Activated naive CD8-positive, alpha-beta T cell treated with anti-CD3 and anti-CD28 coated beads for 36 hours (primary cell): ENCODE measurements around the gene MAST3. TPM values are rescaled to one million over a fixed set of nuclear protein-coding genes. Genes with fewer than 3 reads are reported as not detected.
"Not testable (repeated sequence)": the region's sequence is repeated elsewhere in the genome, so short reads cannot be mapped to it uniquely, and the experiment has no call there.

Experiments used
- DNase-seq: peaks from one replicate; pipeline ENCODE4 v3.0.0; 2021
- H3K27ac Mint-ChIP-seq: one replicate; pipeline ENCODE4 v1.8.0; 2022; ENCODE audit warnings: mild to moderate bottlenecking, moderate library complexity, mixed read lengths
- H3K27me3 Mint-ChIP-seq: one replicate; pipeline ENCODE4 v1.8.0; 2022; ENCODE audit warnings: mild to moderate bottlenecking, mixed read lengths
- H3K36me3 Mint-ChIP-seq: one replicate; pipeline ENCODE4 v1.8.0; 2021; ENCODE audit warnings: mild to moderate bottlenecking, mixed read lengths
- H3K4me1 Mint-ChIP-seq: one replicate; pipeline ENCODE4 v1.8.0; 2021; ENCODE audit warnings: mixed read lengths
- H3K4me3 Mint-ChIP-seq: one replicate; pipeline ENCODE4 v1.8.0; 2022; ENCODE audit warnings: mild to moderate bottlenecking, moderate library complexity, mixed read lengths
- H3K9me3 Mint-ChIP-seq: one replicate; pipeline ENCODE4 v1.8.0; 2022; ENCODE audit warnings: mixed read lengths
- total RNA-seq, 2 experiments: library from RNA; stranded (reverse); gene quantifications; one replicate each; pipeline ENCODE4 v1.2.3, GENCODE V29; 2021

Gene MAST3
- total RNA-seq, 2 experiments from 2014 or later, result 11.8 to 14.4 TPM

- DNase-seq, result no peak
- Mint-ChIP-seq H3K36me3 (peaks cover 7% of the 10 kb centered on the region), H3K27ac (peak overlapping the region; percentile 76), H3K4me3 (peak overlapping the region; percentile 85), H3K4me1 (peaks cover 23% of the 10 kb centered on the region), H3K27me3 (no peaks in the 10 kb centered on the region), H3K9me3 (no peaks in the 10 kb centered on the region)
Observed at GRCh38 chr19:18097993-18098890, 664 bp downstream of the MAST3 start.

DNA sequence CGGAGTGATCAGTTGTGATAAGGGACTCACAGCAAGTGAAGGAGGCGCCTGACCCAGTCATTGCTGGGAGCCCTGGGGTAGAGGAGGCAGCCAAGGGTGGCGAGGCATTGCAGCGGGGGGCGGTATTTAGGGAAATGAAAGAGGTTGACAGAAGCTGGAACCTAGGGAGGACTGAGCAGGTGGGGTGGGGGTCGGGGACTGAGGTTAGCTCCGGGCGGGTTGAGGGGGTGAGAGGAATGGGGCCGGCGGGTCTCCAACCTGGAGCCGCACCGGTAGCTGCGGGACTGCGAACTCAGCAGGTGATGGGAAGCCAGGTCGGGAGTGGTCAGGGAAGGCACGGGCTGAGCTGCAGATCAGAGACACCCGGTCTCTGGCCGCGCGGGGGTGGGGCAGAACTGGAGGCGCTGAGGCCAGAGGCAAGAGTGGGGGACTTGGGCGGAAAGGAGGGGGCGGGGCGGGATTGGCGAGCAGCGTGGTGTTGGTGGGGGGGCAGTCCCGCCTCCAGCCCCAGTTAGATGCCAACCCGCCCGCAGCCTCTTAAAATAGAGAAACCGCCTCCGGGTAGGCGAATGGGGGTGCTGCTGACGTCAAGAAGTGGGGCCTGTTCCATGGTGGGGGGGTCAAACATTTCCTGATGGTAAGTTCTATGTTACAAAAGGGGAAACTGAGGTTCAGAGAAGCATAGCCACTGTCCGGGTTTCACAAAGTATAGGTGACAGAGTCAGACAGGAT lies 1.5 kb downstream of the MAST3 start:
- H3K27ac Mint-ChIP-seq, result peak overlapping the region; percentile 76
- peaks cover 9% of the 10 kb centered on the region for H3K36me3 Mint-ChIP-seq
- peak; percentile 48 for DNase-seq
- no peaks in the 10 kb centered on the region for H3K9me3 Mint-ChIP-seq
- H3K4me1 Mint-ChIP-seq, result peaks cover 24% of the 10 kb centered on the region
- peak overlapping the region; percentile 85 for H3K4me3 Mint-ChIP-seq
- no peaks in the 10 kb centered on the region for H3K27me3 Mint-ChIP-seq

GRCh38 chr19:18099623-18099995 lies 2.0 kb downstream of the MAST3 start:
- peaks cover 28% of the 10 kb centered on the region for H3K4me1 Mint-ChIP-seq
- H3K4me3 Mint-ChIP-seq, result peak overlapping the region; percentile 85
- peaks cover 9% of the 10 kb centered on the region for H3K36me3 Mint-ChIP-seq
- H3K27ac Mint-ChIP-seq, result peak overlapping the region; percentile 37
- H3K9me3 Mint-ChIP-seq, result no peaks in the 10 kb centered on the region
- no peaks in the 10 kb centered on the region for H3K27me3 Mint-ChIP-seq
- no peak for DNase-seq

- H3K36me3 Mint-ChIP-seq, result peaks cover 9% of the 10 kb centered on the region
- DNase-seq, result no peak
- H3K27me3 Mint-ChIP-seq, result no peaks in the 10 kb centered on the region
- no peak overlapping the region for H3K27ac Mint-ChIP-seq
- H3K4me1 Mint-ChIP-seq, result peaks cover 30% of the 10 kb centered on the region
- no peak overlapping the region for H3K4me3 Mint-ChIP-seq
- no peaks in the 10 kb centered on the region for H3K9me3 Mint-ChIP-seq
Observed at GRCh38 chr19:18100710-18101109, 3.1 kb downstream of the MAST3 start.

- Mint-ChIP-seq H3K4me3 (no peak overlapping the region), H3K9me3 (no peaks in the 10 kb centered on the region), H3K4me1 (peaks cover 29% of the 10 kb centered on the region), H3K36me3 (peaks cover 9% of the 10 kb centered on the region), H3K27me3 (no peaks in the 10 kb centered on the region), H3K27ac (no peak overlapping the region)
- no peak for DNase-seq
Observed at GRCh38 chr19:18101268-18101667, 3.7 kb downstream of the MAST3 start.

- no peak overlapping the region for H3K4me3 Mint-ChIP-seq
- H3K36me3 Mint-ChIP-seq, result peaks cover 9% of the 10 kb centered on the region
- H3K27me3 Mint-ChIP-seq, result no peaks in the 10 kb centered on the region
- peaks cover 26% of the 10 kb centered on the region for H3K4me1 Mint-ChIP-seq
- no peaks in the 10 kb centered on the region for H3K9me3 Mint-ChIP-seq
- no peak overlapping the region for H3K27ac Mint-ChIP-seq
- no peak for DNase-seq
Observed at GRCh38 chr19:18102916-18103542, 5.5 kb downstream of the MAST3 start.

DNA sequence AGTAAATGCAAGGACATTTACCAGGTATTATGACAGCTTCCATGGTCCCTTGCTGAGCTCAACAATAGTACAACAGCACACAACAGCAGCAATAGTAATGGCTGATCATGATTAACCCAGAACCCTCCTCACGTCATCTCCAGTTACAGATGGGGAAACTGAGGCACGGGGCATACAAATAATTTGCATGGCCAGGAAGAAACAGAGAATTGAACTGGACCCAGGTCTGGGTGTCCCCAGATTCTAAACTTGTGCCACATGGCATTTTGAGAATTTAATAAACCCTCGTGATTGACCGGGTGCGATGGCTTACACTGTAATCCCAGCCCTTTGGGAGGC lies 7.2 kb downstream of the MAST3 start:
- peak overlapping the region; percentile 74 for H3K4me3 Mint-ChIP-seq
- peaks cover 7% of the 10 kb centered on the region for H3K36me3 Mint-ChIP-seq
- no peaks in the 10 kb centered on the region for H3K9me3 Mint-ChIP-seq
- no peak for DNase-seq
- H3K27ac Mint-ChIP-seq, result peak overlapping the region; percentile 42
- no peaks in the 10 kb centered on the region for H3K27me3 Mint-ChIP-seq
- H3K4me1 Mint-ChIP-seq, result peaks cover 18% of the 10 kb centered on the region

DNA sequence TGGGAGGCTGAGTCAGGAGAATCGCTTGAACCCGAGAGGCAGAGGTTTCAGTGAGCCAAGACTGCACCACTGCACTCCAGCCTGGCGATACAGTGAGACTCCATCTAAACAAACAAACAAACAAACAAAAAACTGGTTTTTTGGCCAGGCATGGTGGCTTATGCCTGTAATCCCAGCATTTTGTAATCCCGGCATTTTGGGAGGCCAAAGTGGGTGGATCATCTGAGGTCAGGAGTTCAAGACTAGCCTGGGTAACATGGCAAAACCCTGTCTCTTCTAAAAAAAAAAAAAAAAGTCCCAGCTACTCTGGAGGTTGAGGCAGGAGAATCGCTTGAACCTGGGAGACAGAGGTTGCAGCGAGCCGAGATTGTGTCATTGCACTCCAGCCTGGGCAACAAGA lies 7.7 kb downstream of the MAST3 start:
- not testable (repeated sequence) for H3K9me3 Mint-ChIP-seq, H3K27me3 Mint-ChIP-seq, H3K27ac Mint-ChIP-seq, H3K36me3 Mint-ChIP-seq, DNase-seq, H3K4me3 Mint-ChIP-seq
- H3K4me1 Mint-ChIP-seq, result peaks cover 16% of the 10 kb centered on the region

DNA sequence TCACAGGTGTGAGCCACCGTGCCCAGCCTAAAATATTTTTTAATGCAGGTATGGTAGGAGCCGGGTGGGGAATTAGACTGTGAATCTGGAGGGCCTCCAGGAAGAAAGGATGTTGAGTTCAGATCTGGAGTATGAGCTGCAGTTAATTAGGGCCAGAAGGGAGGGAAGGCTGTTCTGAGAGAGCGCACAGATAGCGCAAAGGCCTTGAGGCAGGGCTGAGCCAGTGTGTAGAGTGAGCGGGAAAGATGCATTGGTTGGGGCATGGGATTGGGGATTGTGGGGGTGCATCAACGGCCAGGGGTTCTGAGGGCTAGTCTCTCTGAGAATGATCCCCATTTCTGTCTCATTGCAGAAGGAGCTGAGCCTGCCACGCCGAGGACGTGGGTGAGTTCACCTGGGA lies 9.7 kb downstream of the MAST3 start:
- Mint-ChIP-seq H3K4me3 (no peak overlapping the region), H3K9me3 (no peaks in the 10 kb centered on the region), H3K36me3 (peaks cover 5% of the 10 kb centered on the region)

GRCh38 chr19:18108897-18109296 lies 11.3 kb downstream of the MAST3 start:
- Mint-ChIP-seq H3K4me1 (peaks cover 17% of the 10 kb centered on the region), H3K4me3 (peak overlapping the region; percentile 67), H3K9me3 (no peaks in the 10 kb centered on the region), H3K27ac (peak overlapping the region; percentile 5), H3K27me3 (no peaks in the 10 kb centered on the region), H3K36me3 (peaks cover 1% of the 10 kb centered on the region)
- no peak for DNase-seq

More for the DNA sequence above, 9.7 kb downstream of the MAST3 start:
- H3K27ac Mint-ChIP-seq, result no peak overlapping the region
- DNase-seq, result no peak
- H3K4me1 Mint-ChIP-seq, result peaks cover 16% of the 10 kb centered on the region
- H3K27me3 Mint-ChIP-seq, result no peaks in the 10 kb centered on the region

DNA sequence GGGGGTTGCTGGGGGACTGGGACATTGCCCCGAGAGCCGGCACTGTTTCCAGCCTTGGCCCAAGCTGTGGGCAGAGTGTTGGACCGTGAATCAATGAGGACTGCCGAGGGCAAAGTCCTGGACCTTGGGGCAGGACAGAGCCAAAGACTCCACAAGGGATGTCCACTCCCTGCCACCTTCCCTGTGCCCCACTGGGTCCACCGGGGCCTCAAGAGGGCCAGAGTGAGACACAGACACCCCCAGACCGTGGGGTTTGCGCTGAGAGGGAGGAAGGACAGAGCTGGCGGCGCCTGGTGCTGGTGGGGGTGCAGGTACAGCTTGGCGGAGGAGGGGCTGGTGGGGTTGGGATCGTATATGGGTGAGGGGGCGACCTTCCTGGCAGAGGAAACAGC lies 11.8 kb downstream of the MAST3 start:
- no peaks in the 10 kb centered on the region for H3K9me3 Mint-ChIP-seq
- H3K4me1 Mint-ChIP-seq, result peaks cover 16% of the 10 kb centered on the region
- peak overlapping the region; percentile 68 for H3K4me3 Mint-ChIP-seq
- no peak overlapping the region for H3K27ac Mint-ChIP-seq
- H3K27me3 Mint-ChIP-seq, result no peaks in the 10 kb centered on the region
- peaks cover 1% of the 10 kb centered on the region for H3K36me3 Mint-ChIP-seq
- no peak for DNase-seq

DNA sequence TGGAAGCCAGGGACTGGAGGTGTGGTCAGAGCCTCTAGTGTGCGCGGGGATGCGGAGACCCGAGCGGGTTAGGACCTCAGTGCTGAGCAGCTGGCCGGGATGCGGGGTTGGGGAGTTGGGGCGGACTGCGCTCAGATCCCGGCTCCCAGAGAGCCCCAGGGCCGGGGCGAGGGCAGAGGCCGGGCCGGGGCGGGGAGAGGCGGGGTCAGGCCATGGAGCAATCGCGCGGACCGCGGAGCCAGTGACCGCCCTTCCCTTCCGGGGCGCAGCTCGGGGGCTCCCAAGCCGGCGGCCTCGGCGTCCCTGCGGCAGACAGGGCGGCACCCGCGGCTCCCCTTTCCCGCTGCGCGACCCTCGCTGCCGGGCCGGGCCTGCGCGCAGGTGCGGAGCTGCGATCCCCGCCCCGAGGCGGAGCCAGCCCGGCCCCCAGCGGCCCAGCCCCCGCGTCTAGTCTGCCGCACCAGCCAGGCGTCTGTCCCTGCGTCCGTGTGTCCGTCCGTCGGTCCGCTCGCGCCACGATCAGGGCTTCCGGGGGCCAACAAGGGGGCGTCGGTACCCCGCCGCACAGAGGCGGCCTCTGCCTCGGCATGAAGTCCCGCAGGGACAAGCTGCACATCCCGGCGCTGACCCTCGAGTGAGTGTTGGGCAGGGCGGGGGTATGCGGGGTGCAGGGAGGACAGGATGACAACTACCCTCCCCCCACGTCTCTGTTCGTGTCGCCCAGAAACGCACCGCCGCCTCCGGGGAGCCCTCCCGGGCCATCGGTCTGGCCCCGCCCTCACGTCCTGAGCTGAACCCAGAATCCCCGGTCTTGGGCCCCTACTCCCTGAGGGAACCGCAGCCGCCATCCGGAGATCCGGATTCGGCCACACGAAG lies 12.4 kb downstream of the MAST3 start:
- H3K9me3 Mint-ChIP-seq, result no peaks in the 10 kb centered on the region
- peak; percentile 63 for DNase-seq
- no peak overlapping the region for H3K27ac Mint-ChIP-seq
- peak overlapping the region; percentile 71 for H3K4me3 Mint-ChIP-seq
- H3K4me1 Mint-ChIP-seq, result peaks cover 11% of the 10 kb centered on the region
- H3K36me3 Mint-ChIP-seq, result peaks cover 5% of the 10 kb centered on the region
- no peaks in the 10 kb centered on the region for H3K27me3 Mint-ChIP-seq

- Mint-ChIP-seq H3K9me3 (no peaks in the 10 kb centered on the region), H3K27me3 (no peaks in the 10 kb centered on the region), H3K4me3 (peak overlapping the region; percentile 71), H3K36me3 (peaks cover 5% of the 10 kb centered on the region), H3K27ac (no peak overlapping the region), H3K4me1 (peaks cover 11% of the 10 kb centered on the region)
- DNase-seq, result peak; percentile 14
Observed at GRCh38 chr19:18110609-18111232, 13.1 kb downstream of the MAST3 start.

DNA sequence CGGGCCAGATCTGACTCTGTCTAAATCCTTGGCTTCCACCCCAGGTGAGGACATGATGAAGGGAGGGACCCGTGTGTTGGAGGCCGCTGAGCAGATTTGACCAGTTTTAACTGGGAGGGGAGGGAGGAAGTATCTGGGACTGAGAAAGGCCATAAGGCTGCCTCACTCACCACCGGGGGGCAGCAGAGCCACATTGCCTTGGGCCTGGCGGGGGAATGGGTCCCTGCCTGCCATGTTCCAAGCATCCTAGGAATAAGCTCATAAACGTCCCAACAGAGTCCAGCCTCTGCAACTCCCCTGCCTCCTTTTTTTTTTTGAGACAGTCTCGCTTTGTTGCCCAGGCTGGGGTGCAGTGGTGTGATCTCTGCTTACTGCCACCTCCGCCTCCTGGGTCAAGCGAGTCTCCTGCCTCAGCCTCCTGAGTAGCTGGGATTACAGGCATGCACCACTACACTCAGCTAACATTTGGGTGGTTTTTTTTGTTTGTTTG lies 15.5 kb downstream of the MAST3 start:
- peaks cover 5% of the 10 kb centered on the region for H3K36me3 Mint-ChIP-seq
- peak; percentile 77 for DNase-seq
- no peaks in the 10 kb centered on the region for H3K27me3 Mint-ChIP-seq
- H3K27ac Mint-ChIP-seq, result no peak overlapping the region
- no peaks in the 10 kb centered on the region for H3K9me3 Mint-ChIP-seq
- peaks cover 18% of the 10 kb centered on the region for H3K4me1 Mint-ChIP-seq
- H3K4me3 Mint-ChIP-seq, result no peak overlapping the region
